IMR-90 (cell line): Measurements from ENCODE around the gene R3HDML. TPM values are rescaled to one million over a fixed set of nuclear protein-coding genes. Genes with fewer than 3 reads are reported as not detected.

Experiments
- ATAC-seq: fragments of 200-7000 bp; cut with Tn5 transposase; 2 replicates; pipeline ENCODE4 v1.9.1; 2020; ENCODE audit warnings: low read depth, mild to moderate bottlenecking, moderate library complexity
- BruUV-seq: library from RNA; stranded (reverse); fragments of 400-500 nt; replicated peaks from 2 replicates; lab custom pipeline; 2021; lab: Mats Ljungman, UMichigan
- CTCF ChIA-PET: fragments of 300-600 bp; formaldehyde crosslinking; extraction: SDS; loops from one replicate; lab custom pipeline; 2021; ENCODE audit warnings: antibody characterized with exemption; lab: Yijun Ruan, JAX
- POLR2A ChIA-PET: fragments of 300-600 bp; sonication (Branson Sonifier 250); formaldehyde crosslinking; loops from one replicate; lab custom pipeline; 2022; ENCODE audit warnings: antibody characterized with exemption; ENCODE audit not compliant: unreplicated experiment; lab: Charles Lee
- DNase-seq: peaks from one replicate; pipeline ENCODE4 v3.0.0; 2013
- H2AFZ ChIP-seq: replicated peaks from 2 replicates; pipeline ENCODE3; 2013; ENCODE audit warnings: low read length, mild to moderate bottlenecking; ENCODE audit not compliant: poor library complexity
- H2AK5ac ChIP-seq: 2 replicates; pipeline ENCODE4 v1.6.1; 2013; ENCODE audit warnings: low read depth, low read length, inconsistent platforms
- H2AK9ac ChIP-seq: replicated peaks from 2 replicates; pipeline ENCODE3; 2013; ENCODE audit warnings: mild to moderate bottlenecking, low read depth, low read length, moderate library complexity; ENCODE audit not compliant: poor library complexity
- H2BK120ac ChIP-seq: 2 replicates; pipeline ENCODE4 v1.6.1; 2013; ENCODE audit warnings: low read depth, low read length, inconsistent platforms
- H2BK15ac ChIP-seq: 3 replicates; pipeline ENCODE4 v1.6.1; 2013; ENCODE audit warnings: low read depth, low read length, inconsistent platforms
- H2BK20ac ChIP-seq: 2 replicates; pipeline ENCODE4 v1.6.1; 2013; ENCODE audit warnings: low read depth, mild to moderate bottlenecking, inconsistent platforms, low read length, moderate library complexity
- H2BK5ac ChIP-seq: 2 replicates; pipeline ENCODE4 v1.6.1; 2013; ENCODE audit warnings: mild to moderate bottlenecking, low read depth, low read length, inconsistent platforms; ENCODE audit not compliant: poor library complexity, severe bottlenecking
- H3K14ac ChIP-seq: replicated peaks from 2 replicates; pipeline ENCODE4 v1.6.1; 2013; ENCODE audit warnings: low read depth, low read length, inconsistent platforms
- H3K18ac ChIP-seq: 2 replicates; pipeline ENCODE4 v1.6.1; 2013; ENCODE audit warnings: low read depth, low read length, control low read depth
- H3K23ac ChIP-seq: 2 replicates; pipeline ENCODE4 v1.6.1; 2013; ENCODE audit warnings: low read depth, low read length, inconsistent platforms
- H3K27ac ChIP-seq: 2 replicates; pipeline ENCODE4 v1.5.1; 2013; ENCODE audit warnings: mild to moderate bottlenecking, control low read depth, low read length; ENCODE audit not compliant: insufficient read depth
- H3K27me3 ChIP-seq: 2 replicates; pipeline ENCODE4 v1.6.1; 2013; ENCODE audit warnings: low read length; ENCODE audit not compliant: control insufficient read depth, insufficient read depth
- H3K36me3 ChIP-seq: 2 replicates; pipeline ENCODE4 v1.6.1; 2013; ENCODE audit warnings: low read length, mixed read lengths; ENCODE audit not compliant: control insufficient read depth, insufficient read depth
- H3K4ac ChIP-seq: 2 replicates; pipeline ENCODE4 v1.6.1; 2013; ENCODE audit warnings: low read depth, low read length, inconsistent platforms
- H3K4me1 ChIP-seq: 2 replicates; pipeline ENCODE4 v1.6.1; 2013; ENCODE audit warnings: low read length, mixed read lengths; ENCODE audit not compliant: control insufficient read depth, insufficient read depth
- H3K4me2 ChIP-seq: 2 replicates; pipeline ENCODE4 v1.6.1; 2013; ENCODE audit warnings: low read depth, mild to moderate bottlenecking, control low read depth, low read length, moderate library complexity
- H3K4me3 ChIP-seq: 2 replicates; pipeline ENCODE4 v1.5.1; 2013; ENCODE audit warnings: low read depth, mild to moderate bottlenecking, control low read depth, low read length, moderate library complexity; ENCODE audit not compliant: insufficient read depth
- H3K56ac ChIP-seq: 2 replicates; pipeline ENCODE4 v1.6.1; 2013; ENCODE audit warnings: low read length, inconsistent platforms; ENCODE audit not compliant: insufficient read depth; ENCODE audit errors: extremely low read depth
- H3K79me1 ChIP-seq, 2 experiments: 2 replicates each; pipeline ENCODE4 v1.6.1; 2013; ENCODE audit warnings: low read length in 2 of 2, inconsistent platforms in 1 of 2, low read depth in 1 of 2
- H3K9ac ChIP-seq: 2 replicates; pipeline ENCODE4 v1.6.1; 2013; ENCODE audit warnings: low read depth, low read length, control low read depth
- H3K9me1 ChIP-seq: 2 replicates; pipeline ENCODE4 v1.6.1; 2013; ENCODE audit warnings: low read length, inconsistent platforms; ENCODE audit not compliant: insufficient read depth
- H3K9me3 ChIP-seq: 2 replicates; pipeline ENCODE4 v1.6.1; 2013; ENCODE audit warnings: low read length; ENCODE audit not compliant: control insufficient read depth, insufficient read depth
- H4K20me1 ChIP-seq: 2 replicates; pipeline ENCODE4 v1.6.1; 2013; ENCODE audit warnings: low read length, inconsistent platforms; ENCODE audit not compliant: insufficient read depth
- H4K5ac ChIP-seq: 2 replicates; pipeline ENCODE4 v1.6.1; 2013; ENCODE audit warnings: mild to moderate bottlenecking, low read depth, low read length, control low read depth
- H4K8ac ChIP-seq, 2 experiments: 2 replicates each; pipeline ENCODE4 v1.6.1; 2013; ENCODE audit warnings: low read depth in 2 of 2, low read length in 2 of 2, control low read depth in 1 of 2, inconsistent platforms in 1 of 2
- H4K91ac ChIP-seq: 2 replicates; pipeline ENCODE4 v1.6.1; 2013; ENCODE audit warnings: low read depth, low read length, inconsistent platforms; ENCODE audit not compliant: insufficient read depth
- BHLHE40 ChIP-seq: fragments of 150-350 bp; IDR thresholded peaks from 2 replicates; pipeline ENCODE4 v1.6.1; 2016; ENCODE audit warnings: mild to moderate bottlenecking, low read depth, low read length
- CEBPB ChIP-seq: IDR thresholded peaks from 2 replicates; pipeline ENCODE4 v1.6.1; 2012; ENCODE audit warnings: low read depth, low read length, improper control_type of control experiment
- CHD1 ChIP-seq: IDR thresholded peaks from 2 replicates; pipeline ENCODE4 v1.6.1; 2012; ENCODE audit warnings: low read depth, low read length, improper control_type of control experiment
- CTCF ChIP-seq: conservative IDR thresholded peaks from 2 replicates; pipeline ENCODE4 v1.5.1; 2012; ENCODE audit warnings: mild to moderate bottlenecking, low read depth, low read length, improper control_type of control experiment
- ELK1 ChIP-seq: fragments of 150-350 bp; IDR thresholded peaks from 2 replicates; pipeline ENCODE4 v1.6.1; 2016; ENCODE audit warnings: low read depth, mild to moderate bottlenecking, low read length, moderate library complexity, borderline replicate concordance
- FOS ChIP-seq: fragments of 150-350 bp; IDR thresholded peaks from 2 replicates; pipeline ENCODE4 v1.6.1; 2016; ENCODE audit warnings: low read depth, low read length
- MAFK ChIP-seq: IDR thresholded peaks from 2 replicates; pipeline ENCODE4 v1.6.1; 2012; ENCODE audit warnings: low read depth, low read length, improper control_type of control experiment
- MAZ ChIP-seq: IDR thresholded peaks from 2 replicates; pipeline ENCODE4 v1.6.1; 2012; ENCODE audit warnings: low read depth, mild to moderate bottlenecking, low read length, improper control_type of control experiment, moderate library complexity, borderline replicate concordance
- MXI1 ChIP-seq: IDR thresholded peaks from 2 replicates; pipeline ENCODE4 v1.6.1; 2012; ENCODE audit warnings: low read depth, mild to moderate bottlenecking, low read length, moderate library complexity, borderline replicate concordance
- NFE2L2 ChIP-seq: fragments of 150-350 bp; IDR thresholded peaks from 2 replicates; pipeline ENCODE4 v1.6.1; 2016; ENCODE audit warnings: low read depth, mild to moderate bottlenecking, low read length
- POLR2A ChIP-seq: IDR thresholded peaks from 2 replicates; pipeline ENCODE4 v1.6.1; 2012; ENCODE audit warnings: mild to moderate bottlenecking, low read depth, low read length
- RAD21 ChIP-seq: IDR thresholded peaks from 2 replicates; pipeline ENCODE4 v1.6.1; 2012; ENCODE audit warnings: low read length, improper control_type of control experiment
- RCOR1 ChIP-seq: IDR thresholded peaks from 2 replicates; pipeline ENCODE4 v1.6.1; 2012; ENCODE audit warnings: mild to moderate bottlenecking, low read length, improper control_type of control experiment; ENCODE audit not compliant: insufficient replicate concordance
- RFX5 ChIP-seq: IDR thresholded peaks from 2 replicates; pipeline ENCODE4 v1.8.0; 2012; ENCODE audit warnings: low read depth, mild to moderate bottlenecking, low read length, moderate library complexity
- SMC3 ChIP-seq: fragments of 150-350 bp; IDR thresholded peaks from 2 replicates; pipeline ENCODE4 v1.6.1; 2016; ENCODE audit warnings: low read depth, mild to moderate bottlenecking, antibody characterized with exemption, low read length, moderate library complexity
- USF2 ChIP-seq: fragments of 150-350 bp; IDR thresholded peaks from 2 replicates; pipeline ENCODE4 v1.6.1; 2017; ENCODE audit warnings: mild to moderate bottlenecking, antibody characterized with exemption, low read length, low read depth
- WGBS, 2 experiments: methylation state at CpG; one replicate each; pipeline versions ENCODE4 v1.1.5 to v1.1.7; 2013; ENCODE audit warnings: missing lambda C conversion rate in 2 of 2; ENCODE audit not compliant: insufficient read length in 1 of 2; ENCODE audit errors: extremely low coverage in 2 of 2; 5-methylcytosine and 5-hydroxymethylcytosine counted together
- dilution Hi-C: fragments of 300-500 bp; cut with HindIII; formaldehyde crosslinking; loops from one replicate; pipeline ENCODE4 v1.14.3; 2018; ENCODE audit warnings: low sequenced_read_pairs; ENCODE audit not compliant: unreplicated experiment
- in situ Hi-C: fragments of 300-500 bp; cut with MboI; formaldehyde crosslinking; loops from 3 replicates; pipeline ENCODE4 v1.14.3; 2019; ENCODE audit warnings: low sequenced_read_pairs, inconsistent platforms, mixed read lengths
- intact Hi-C: fragments of 100-400 bp; cut with micrococcal nuclease; formaldehyde crosslinking; loops from 2 replicates; pipeline ENCODE4 v1.10.0; 2022
- polyA plus RNA-seq, 3 experiments: library from polyadenylated mRNA; depleted of rRNA; stranded (reverse); fragments of >200 nt; gene quantifications; 2 replicates each; pipeline ENCODE4 v1.2.3, GENCODE V29; 2012; ENCODE audit warnings: low replicate concordance in 1 of 3
- total RNA-seq: library from RNA; depleted of rRNA; stranded (reverse); fragments of >200 nt; gene quantifications from 2 replicates; pipeline ENCODE4 v1.2.3, GENCODE V29; 2012

R3HDML gene
- total and polyA plus RNA-seq, 2 of the 4 experiments (the other 2 are of a cell fraction) = not detected

GRCh38 chr20:44328428-44328827, 8.4 kb upstream of the R3HDML start:
- Histone ChIP-seq H3K9me1 (no peaks in the 10 kb centered on the region), H3K4me1 (no peaks in the 10 kb centered on the region), H3K79me1 (no peaks in the 10 kb centered on the region), H4K91ac (no peak overlapping the region), H3K36me3 (no peaks in the 10 kb centered on the region), H3K9me3 (no peaks in the 10 kb centered on the region), H2AK9ac (no peak overlapping the region), H2AFZ (no peak overlapping the region), H3K27me3 (peaks cover 9% of the 10 kb centered on the region), H2AK5ac (no peak overlapping the region), H2BK120ac (no peak overlapping the region), H3K4me3 (no peak overlapping the region), H4K20me1 (no peaks in the 10 kb centered on the region), H3K23ac (no peak overlapping the region), H2BK15ac (no peak overlapping the region), H4K5ac (no peak overlapping the region), H3K18ac (no peak overlapping the region), H3K4me2 (no peak overlapping the region), H3K56ac (no peak overlapping the region), H2BK5ac (no peak overlapping the region), H3K4ac (no peak overlapping the region), H3K14ac (no peak overlapping the region), H3K9ac (no peak overlapping the region), H2BK20ac (no peak overlapping the region), H3K27ac (no peak overlapping the region), H4K8ac (no peak overlapping the region)
- dilution Hi-C loops = no loop called here
- CTCF ChIA-PET = interaction anchor here (1.3 kb wide), 1 partner anchor 17 kb away, joined by 4 read pairs; the partner anchor contains the start of gene FITM2
- POLR2A ChIA-PET = interaction anchor here (0.6 kb wide), 1 partner anchor 1403 kb away, joined by 3 read pairs; no protein-coding TSS in a partner anchor
- DNase-seq = no peak
- BruUV-seq = no TSS peak
- intact Hi-C loops = no loop called here
- TF ChIP-seq RFX5 (no peak), MAFK (no peak), RAD21 (no peak), ELK1 (no peak), RCOR1 (no peak), CEBPB (no peak), BHLHE40 (no peak), CTCF (no peak), MAZ (no peak), CHD1 (no peak), NFE2L2 (no peak), FOS (no peak), POLR2A (no peak), SMC3 (no peak), MXI1 (no peak), USF2 (no peak)
- ATAC-seq = no peak
- no CpG with 5 or more reads among the region's 4 CpGs for WGBS, 2 experiments
- in situ Hi-C loops = no loop called here
